NCI-H1930 (cell line): Measurements from ENCODE around the gene LAMA4.
"Not testable (repeated sequence)": the region's sequence is repeated elsewhere in the genome, so short reads cannot be mapped to it uniquely, and the experiment has no call there.

ENCODE experiments used
- DNase-seq, 2 experiments: peaks; one replicate each; lab custom pipeline; 2025; lab: John Stamatoyannopoulos, UW

Gene LAMA4

DNA sequence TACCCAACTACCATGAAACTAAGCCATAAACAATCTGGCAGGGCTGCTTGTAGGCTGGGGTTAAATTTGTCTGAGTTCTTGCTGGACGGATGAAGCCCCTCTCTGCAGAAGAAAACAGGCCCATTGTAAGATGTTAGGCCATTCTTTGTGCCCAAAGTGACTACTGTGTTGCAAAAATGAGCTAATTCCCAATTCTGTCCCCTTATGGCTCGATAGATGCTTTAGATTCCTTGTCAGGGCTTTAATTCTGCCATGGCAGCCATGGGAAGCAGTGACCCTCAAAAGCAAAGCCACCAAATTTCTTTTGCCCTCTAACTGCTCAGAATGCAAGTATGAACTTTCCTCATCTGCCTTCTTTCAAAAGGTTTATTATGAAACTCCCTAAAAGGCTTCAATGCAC lies 45.2 kb downstream of the LAMA4 start:
- no peak for DNase-seq

DNA sequence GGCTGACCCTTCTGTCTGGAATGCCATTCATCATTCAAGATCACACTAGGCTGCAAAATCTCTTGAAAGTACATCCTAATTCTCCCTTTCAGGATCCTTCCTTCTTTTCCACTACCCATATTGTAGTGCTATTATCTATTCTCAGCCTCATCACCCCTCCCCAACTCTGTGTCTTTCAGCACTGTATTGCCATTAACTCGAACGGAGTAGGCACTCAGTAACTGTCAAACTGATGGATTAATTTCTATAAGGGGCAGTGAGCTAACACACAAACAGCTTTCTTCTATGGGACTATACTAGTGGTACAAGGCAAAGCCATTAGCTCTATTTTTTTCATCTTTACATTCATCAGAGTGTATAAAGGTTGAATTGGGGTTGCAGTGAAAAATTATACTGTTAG lies 46.6 kb downstream of the LAMA4 start:
- DNase-seq: no peak

DNA sequence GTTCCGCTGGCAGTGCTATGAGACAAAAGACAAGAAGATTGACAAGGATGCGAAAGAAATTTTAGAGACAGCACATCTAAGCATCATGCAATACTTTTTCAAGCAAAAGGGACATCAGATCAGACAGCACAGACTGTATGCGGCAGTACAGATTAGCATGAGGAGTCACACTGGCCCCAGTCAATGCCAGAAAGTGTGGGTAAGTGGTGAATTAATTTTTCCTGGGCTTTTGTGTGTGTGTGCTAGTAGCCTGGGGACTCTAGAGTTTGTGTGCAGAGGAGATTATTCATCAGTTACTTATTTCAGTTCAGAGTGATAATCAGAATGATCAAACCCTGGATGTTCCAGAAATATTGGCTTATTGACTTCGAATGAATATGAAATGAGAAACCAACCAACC lies 47.2 kb downstream of the LAMA4 start:
- no peak for DNase-seq

DNA sequence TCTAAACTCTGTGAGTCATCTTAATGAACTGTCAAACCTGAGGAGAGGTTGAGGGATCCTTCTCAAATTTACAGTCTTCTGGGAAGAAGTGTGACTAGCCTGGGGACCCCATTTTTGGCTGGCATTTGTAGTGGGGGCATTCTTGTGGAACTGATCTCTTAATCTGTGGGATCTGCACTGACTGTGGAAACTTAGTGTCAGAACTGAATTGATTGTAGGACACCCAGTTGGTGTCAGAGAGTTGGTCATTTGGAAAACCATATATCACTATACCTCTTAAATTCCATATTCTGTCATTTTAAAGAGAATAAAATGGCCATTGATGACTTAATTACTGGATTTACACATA lies 48.3 kb downstream of the LAMA4 start:
- DNase-seq: no peak

DNA sequence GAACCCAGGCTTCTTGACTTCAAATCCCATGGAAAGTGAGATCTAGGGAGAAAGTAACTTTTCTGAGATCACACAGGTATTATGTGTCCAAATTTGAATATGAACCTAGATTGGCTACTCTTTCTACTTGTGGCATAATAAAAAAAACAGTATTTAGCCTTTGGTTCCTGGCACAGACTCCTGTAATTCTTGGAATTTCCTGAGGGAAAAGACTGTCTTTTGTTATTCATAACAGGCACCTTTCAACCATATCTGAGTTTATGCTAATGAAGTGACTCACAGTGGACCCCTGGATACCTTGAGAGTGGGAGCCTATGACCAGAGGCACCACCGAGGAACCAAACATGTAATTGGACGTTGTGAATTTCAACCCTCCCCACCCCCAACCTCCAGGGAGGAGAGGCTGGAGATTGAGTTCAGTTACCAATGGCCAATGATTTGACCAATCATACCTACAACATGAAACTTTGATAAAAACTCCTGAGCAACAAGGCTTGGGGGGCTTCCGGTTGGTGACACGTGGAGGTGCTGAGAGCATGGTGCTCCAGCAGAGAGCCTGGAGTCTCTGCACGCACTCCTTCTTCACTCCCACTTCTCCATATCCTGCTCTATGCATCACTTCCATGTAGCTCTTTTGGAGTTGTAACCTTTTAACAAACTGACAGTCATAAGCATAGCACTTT lies 48.8 kb downstream of the LAMA4 start:
- no peak for DNase-seq

DNA sequence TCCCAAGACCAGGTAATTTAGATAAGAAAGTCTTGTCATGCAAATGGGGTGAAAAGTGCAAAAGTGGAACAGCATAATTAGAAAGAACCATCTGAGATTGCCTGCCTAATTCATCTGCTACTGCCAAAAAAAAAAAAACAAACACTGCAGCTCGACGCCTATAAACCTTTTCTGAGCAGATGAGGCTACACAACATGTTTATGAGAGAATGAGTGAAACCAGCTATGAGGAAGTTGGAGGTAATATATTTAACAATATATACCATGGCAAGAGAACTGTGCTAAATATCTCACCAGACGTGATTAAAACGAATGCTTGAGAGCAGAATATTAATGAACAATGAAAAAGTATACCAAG lies 50.0 kb downstream of the LAMA4 start:
- no peak for DNase-seq

DNA sequence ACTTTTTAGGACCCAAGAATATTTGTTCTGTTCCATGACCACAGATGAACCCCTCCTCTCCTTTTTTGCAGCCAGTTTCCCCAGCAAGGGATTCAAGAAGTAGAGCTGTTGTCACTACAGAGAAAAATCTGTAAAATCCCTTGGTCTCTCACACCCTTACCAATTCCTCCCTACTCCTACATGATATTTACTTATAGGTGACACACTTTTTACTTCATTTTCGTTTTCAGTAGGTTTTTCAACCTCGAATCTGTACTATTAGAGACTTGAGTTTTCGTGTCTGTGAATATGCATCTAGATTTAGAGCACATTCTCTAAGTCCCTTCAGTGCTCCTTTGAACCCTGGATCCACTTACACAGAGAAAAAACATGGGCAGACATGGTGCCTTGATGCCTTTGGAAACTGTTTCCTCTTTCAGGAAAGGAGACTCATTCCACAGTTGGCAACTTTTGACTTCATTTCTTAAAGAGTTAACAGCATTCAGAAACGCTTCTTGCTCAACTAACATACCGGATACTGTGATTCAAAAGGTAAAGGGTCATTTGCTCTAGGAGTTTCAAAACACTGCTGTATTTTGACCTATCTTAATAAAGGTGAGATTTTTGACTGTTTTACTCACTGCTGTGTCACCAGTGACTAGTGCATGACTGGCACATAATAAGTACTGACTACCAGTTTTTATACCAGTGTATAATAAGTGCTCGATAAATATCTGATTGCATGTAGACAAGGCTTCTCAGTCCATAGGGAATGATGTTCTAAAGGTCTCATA lies 50.6 kb downstream of the LAMA4 start:
- DNase-seq: no peak

DNA sequence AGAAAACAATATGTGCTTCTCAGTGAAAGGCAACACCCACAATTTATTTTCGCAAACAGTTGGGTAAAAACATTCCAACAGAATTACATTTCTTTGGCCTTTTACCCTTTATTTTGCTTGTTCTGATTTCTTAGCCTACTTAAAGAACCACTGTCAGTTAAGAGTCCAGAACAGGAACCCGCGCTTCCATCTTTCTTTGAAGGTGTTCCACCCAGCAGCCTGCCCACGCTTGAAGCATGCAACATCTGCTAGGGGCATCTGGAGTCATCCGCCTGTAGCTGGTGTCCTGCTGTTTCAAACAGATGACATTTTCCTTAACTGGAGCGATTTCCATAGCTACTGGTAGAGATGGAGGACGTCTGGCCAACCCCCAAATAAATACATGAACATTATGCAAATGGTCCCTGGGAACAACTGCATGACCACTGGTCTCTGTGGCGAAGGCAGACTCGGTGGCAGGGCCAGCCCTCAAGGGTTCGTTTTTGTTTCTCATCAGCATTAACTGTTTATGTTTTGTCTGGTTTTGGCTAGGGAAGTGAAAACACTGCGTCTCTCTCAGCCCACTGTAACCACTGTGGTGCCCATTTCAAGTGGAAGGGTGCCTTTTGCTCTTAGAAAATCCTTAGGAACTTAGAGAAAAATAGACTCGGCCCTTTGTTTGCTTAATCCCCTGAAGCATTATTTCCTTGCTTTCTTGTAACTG lies 51.6 kb downstream of the LAMA4 start:
- no peak for DNase-seq

DNA sequence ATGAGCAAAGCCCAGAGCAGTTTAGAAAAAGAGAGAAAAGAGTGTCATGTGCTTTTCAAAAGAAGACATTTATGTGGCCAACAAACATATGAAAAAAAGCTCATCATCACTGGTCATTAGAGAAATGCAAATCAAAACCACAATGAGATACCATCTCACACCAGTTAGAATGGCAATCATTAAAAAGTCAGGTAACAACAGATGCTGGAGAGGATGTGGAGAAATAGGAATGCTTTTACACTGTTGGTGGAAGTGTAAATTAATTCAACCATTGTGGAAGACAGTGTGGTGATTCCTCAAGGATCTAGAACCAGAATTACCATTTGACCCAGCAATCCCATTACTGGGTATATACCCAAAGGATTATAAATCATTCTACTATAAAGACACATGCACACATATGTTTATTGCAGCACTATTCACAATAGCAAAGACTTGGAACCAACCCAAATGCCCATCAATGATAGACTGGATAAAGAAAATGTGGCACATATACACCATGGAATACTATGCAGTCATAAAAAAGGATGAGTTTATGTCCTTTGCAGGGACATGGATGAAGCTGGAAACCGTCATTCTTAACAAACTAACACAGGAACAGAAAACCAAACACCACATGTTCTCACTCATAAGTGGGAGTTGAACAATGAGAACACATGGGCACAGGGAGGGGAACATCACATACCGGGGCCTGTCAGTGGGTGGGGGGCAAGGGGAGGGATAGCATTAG lies 54.0 kb downstream of the LAMA4 start:
- not testable (repeated sequence) for DNase-seq

DNA sequence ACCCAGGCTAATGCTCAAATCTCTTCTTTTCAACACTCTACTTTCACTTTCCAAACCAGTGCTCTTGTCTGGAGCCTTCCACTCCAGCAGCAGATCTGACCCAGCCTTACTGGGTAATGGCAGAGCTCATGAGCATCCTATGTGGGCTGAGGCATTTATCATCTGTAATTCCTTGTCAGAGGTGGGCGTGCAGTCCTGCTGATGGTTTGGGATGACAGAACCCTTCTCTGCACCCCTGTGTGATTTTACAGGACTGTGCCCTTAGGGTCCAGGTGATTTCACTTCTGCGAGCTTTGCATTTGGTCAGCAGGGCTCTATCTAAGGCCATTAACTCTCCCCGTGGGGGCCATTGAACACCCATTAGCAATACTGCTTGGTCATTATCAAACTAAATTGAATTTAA lies 55.4 kb downstream of the LAMA4 start:
- DNase-seq: no peak

DNA sequence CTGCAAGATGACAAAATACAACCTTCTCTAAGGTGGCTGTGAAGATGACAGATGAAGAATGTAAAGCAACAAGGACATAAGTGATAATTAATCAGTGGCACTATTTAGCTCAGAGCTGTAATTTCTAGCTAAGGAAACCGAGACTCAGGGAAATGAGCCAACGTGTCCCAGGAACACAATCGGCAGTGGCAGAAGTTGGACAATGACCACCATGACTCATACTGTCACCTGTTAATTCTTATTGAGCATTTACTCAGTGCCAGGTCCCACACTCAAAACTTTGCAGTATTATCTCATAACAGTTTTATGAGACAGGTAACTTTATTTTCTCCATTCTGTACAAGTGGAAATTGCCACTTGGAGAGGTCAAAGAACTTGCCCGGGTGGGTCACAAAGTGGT lies 55.8 kb downstream of the LAMA4 start:
- DNase-seq: no peak

DNA sequence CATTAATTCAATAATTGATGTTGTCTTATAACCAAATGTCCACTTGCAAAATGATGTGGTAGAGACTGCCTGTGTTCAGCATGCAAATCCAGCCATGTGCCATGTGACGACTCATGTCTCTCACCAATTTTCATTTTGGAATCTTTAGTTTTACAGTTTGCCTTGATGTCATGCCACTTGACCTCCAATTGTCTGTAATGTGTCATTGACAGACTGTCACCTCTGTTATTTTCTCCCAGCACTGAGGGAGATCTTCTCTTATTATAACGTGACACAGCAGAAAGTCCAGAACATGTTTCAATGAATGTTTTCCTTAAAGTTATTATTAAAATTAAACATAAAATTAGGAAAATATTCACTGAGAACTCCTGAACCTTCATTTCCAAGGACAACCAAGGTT lies 56.7 kb downstream of the LAMA4 start:
- no peak for DNase-seq

DNA sequence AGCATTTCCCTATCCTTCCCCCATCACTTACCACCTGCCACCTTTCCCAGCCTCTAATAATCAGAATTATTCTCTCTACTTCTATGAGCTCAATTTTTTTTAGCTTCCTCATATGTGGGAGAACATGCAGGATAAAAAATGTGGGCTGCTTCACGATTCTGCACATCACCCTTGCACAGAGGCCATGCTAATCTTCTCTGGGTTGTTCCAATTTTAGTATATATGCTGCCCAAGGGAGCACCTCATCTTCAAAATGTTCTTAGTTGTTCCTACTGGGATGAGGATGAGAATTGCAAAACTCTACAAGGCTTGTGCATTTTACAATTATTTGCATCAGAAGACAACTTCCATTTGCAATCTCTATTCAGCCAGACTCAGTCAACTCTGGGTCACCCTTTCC lies 58.1 kb downstream of the LAMA4 start:
- DNase-seq: no peak

DNA sequence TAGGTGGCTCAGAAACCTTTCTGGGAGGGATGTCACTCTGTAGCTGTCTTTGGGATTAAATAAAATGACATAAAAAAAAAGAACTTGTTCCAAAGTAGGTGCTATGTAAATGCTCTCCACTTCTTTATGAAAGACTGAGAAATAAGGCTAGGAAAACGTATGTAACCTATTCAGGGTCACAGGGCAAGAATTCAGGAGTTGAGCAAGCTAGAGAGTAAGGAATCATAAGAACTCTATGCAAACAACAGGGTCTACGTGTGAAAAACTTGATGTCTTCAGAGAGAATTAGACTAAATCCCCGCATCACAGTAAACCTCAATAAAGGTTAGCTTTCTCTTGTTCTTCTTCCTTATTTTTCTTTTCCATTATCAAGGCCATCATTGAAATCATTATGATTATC lies 59.2 kb downstream of the LAMA4 start:
- no peak for DNase-seq

DNA sequence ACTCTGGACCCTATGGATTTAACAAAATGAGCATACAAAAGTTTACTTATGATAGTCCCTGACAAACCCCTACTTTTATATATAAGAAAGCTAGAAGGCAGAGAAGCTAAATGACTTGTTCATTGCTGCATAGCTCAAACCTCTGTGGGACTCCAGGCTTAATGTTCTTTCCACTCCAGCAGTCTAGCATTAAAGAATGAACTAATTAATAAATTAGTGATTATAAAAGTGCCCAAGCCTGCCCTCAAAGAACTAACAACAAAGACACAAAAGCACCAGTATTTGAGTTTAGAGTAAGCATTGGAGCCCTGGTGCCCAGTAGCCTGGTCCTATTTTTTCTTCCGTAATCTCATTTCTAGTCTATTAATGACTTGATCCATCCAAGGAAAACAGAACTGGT lies 59.9 kb downstream of the LAMA4 start:
- no peak for DNase-seq

DNA sequence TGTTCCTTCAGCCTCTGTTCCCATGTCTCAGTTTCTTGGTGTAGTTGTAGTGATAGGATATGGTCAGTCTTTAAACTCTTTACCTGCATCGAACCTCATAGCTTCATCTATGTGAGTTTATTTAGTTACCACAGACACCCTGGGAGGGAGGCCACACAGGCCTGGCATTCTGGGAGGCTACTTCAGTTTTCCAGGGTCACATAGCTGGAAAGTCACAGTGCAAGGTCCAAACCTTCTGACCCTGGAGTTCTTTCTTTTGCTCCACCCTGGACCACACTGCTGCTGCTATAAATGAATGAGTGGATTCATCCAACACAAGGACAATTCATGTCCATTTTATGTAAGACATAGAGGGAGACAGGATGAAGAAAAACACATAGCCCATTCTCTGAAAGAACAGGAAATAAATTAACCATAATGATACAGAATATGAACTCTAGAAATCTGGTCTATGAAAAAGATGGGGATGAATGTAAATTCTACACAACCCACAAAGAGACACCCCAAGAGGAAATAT lies 60.8 kb downstream of the LAMA4 start:
- DNase-seq: no peak

DNA sequence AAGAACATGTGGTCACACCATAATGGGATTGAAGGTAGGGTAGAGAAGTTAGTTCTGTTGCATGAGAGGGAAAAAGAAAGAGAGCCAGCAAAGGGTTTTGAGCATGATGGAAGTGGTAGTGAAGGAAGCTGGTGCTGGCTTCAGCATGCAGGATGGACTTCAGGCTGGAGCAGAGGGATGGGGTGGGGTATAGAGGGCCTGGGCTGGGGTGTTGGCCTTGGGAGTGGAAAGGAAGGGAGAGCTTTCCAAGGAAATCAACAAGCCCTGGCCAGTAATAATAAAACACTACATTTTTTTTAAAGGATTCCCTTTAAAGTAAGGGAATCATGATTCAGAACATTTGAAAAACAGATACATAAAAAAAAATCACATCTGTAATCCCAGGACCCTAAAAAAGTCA lies 61.2 kb downstream of the LAMA4 start:
- no peak for DNase-seq

DNA sequence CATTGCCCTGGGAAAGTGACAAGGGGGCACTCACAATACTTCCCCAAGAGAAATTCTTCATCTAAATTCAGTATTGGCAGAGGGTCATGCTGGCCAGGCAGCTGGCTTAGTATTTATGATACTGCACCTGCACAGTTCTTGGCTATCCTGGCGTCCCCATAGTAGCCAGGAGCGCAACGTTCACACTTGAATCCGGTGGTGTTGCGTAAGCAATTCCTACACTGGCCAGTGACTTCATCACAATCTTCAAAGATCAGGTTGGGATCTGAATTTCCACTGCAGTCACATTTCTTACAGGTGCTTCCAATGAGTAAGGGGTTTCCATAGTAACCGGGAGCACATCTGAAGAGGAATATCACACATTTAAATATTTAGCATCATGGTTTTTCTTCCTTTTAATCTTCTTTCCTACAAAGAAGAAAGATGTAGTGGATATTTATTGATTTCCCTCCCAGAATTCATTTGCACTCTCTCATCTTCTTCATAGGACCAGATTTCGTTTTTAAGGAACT lies 62.8 kb downstream of the LAMA4 start:
- no peak for DNase-seq

DNA sequence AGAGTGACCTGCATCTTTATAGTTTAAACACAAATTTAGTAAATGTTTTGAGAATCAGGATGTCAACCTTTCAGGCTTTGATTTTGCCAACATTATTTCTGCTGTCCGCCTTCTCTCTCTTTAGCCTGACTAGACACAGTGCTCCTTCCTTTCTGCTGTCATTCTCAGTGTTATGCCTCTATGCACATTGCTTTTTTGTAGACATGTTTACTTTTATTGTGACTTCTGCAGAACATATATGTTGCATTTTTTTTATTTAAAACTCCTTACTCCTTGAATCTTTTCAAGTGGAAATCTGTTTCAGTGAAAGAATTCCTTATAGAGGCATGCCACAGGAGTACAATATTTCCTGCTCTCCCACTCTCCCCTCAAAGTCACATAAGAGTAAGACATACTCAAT lies 64.2 kb downstream of the LAMA4 start:
- no peak for DNase-seq

DNA sequence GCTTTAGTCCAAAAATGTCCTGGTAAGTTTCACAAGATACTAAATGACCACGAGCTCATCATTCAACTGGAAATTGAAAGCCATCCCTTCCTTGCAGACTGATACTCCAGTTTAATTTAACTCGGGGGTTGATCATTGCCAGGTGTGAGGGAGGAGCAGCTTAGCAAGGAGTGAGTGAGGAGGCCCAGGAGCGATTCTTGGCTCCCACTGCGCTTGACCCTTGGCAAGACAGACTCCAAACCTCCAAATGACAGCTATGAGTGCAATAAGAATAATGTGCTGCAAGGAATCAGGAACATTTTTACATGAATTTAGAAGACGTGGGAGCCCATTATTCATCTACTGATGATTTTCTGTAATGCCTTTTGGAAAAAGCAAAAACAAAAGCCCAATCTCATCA lies 64.9 kb downstream of the LAMA4 start:
- DNase-seq: no peak

DNA sequence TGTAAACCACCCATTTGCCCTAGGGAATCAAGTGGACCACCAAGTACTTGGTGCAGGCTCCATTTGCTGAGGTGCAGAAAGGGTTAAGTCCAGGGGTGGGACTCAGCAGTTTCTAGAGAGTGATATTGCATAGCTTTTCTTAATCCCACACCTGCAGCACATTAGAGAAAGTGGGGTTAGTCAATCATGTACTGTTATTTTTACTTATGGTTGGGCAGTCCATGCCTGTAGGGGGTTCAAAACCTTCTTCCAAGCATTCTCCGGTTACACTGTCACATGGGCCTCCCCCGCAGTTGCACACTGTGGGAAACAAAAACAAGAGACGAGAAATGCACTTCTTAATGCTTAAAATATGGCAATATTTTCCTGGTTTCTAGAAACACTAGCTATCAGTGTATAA lies 65.5 kb downstream of the LAMA4 start:
- no peak for DNase-seq

DNA sequence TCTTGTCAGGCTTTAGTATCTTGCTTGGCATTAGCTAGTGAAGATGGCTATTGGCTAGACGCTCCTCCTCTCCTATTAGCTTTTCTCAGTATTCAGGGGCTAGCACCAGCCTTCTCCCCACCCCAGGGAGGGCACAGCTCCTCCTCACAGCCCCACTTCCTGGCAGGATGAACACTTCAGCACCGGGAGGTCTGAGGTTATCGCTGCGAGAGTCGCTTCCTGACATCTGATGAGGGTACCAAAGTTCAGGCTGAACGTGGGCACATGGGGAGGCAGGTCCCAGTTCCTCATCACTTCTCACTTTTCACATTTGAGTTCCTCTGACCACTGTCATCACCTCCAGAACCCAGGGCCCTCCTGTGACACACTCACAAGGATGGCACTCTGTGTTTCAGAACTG lies 66.6 kb downstream of the LAMA4 start:
- no peak for DNase-seq
